ENCODE measurements around the gene RPL38.

GRCh38 chr17:74257311-74257710 is 53.8 kb downstream of the RPL38 start:
- TF ChIP-seq POLR2A (IDR thresholded peaks at IDR 0.05; ENCODE audit: low read depth, low read length) (no peak), POLR2AphosphoS5 (IDR thresholded peaks at IDR 0.05; ENCODE audit: low read depth, low read length) (no peak), TAF1 (IDR thresholded peaks at IDR 0.05; ENCODE audit: low read depth, low read length) (no peak), SPI1 (IDR thresholded peaks at IDR 0.05; ENCODE audit: low read depth, low read length) (no peak), PAX5 (IDR thresholded peaks at IDR 0.05; ENCODE audit: insufficient read depth, low read length, severe bottlenecking) (no peak), POU2F2 (IDR thresholded peaks at IDR 0.05; ENCODE audit: low read depth, low read length) (no peak)
